Kasumi-1 (cell line): Measurements from ENCODE around the gene TRIM68.

Source experiments
- DNase-seq, 2 experiments: peaks; one replicate each; lab custom pipeline; 2025; lab: John Stamatoyannopoulos, UW

Gene TRIM68, protein sequence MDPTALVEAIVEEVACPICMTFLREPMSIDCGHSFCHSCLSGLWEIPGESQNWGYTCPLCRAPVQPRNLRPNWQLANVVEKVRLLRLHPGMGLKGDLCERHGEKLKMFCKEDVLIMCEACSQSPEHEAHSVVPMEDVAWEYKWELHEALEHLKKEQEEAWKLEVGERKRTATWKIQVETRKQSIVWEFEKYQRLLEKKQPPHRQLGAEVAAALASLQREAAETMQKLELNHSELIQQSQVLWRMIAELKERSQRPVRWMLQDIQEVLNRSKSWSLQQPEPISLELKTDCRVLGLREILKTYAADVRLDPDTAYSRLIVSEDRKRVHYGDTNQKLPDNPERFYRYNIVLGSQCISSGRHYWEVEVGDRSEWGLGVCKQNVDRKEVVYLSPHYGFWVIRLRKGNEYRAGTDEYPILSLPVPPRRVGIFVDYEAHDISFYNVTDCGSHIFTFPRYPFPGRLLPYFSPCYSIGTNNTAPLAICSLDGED

DNA sequence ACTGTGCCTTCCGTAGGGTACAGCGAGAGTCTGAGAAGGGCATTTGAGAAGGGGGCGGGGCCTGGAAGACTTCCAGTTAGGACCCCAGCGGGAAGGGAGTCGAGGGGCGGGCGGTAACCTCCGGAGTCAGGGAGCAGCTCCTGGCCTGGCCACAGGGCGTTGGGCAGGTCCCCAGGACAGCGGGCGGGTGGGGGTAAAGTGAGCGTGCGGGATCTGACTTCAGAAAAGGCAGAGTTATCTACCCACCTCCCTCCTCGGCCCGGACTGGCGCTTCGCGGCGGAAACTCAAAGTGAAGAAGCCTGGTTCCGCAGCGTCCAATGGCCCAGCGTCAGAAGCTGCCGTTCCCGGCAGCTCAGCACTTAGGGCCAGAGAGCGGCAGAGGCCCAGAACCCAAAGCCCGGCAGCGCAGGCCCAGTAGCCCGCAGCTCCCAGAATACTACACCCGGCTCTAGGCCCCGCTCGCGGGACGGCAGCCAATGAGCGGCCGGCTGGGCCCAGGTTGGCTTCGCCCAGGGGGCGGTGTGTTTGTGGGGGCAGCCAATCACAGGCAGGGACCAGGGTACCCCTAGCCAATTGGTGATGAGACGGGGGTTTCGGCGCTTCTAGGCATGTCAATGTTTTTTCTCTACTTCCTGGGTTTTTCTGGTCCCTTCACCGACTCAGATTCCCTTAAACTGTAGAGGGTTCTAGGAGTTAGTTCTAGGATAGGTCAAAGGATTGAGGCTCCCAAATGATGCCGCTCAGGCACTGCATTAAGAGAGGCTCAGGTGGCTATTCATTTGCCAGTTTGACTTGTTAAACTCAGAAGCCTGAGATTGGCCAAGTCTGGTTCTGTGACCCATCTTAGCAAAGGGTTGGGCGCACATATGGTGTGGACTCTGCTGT is at the start of gene TRIM68:
TRIM68 (minus strand) TSS at position 451 of the 886 bp plus-strand sequence. CDS start 2,727 bp downstream, outside the sequence.
- peak; percentile 94 for DNase-seq

DNA sequence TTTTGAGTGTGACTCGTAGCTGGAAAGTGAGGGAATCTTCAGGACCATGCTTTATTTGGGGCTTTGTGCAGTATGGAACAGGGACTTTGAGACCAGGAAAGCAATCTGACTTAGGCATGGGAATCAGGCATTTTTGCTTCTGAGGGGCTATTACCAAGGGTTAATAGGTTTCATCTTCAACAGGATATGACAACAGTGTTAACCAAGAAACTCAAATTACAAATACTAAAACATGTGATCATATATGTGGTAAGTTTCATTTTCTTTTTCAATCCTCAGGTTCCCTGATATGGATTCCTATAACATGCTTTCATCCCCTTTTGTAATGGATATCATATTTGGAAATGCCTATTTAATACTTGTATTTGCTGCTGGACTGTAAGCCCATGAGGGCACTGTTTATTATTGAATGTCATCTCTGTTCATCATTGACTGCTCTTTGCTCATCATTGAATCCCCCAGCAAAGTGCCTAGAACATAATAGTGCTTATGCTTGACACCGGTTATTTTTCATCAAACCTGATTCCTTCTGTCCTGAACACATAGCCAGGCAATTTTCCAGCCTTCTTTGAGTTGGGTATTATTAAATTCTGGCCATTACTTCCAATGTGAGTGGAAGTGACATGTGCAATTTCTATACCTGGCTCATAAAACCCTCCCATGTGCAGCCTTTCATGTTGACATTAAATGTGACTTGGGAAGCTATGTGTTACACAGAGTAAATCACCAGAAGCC is 46.8 kb upstream of the TRIM68 start:
- no peak for DNase-seq

DNA sequence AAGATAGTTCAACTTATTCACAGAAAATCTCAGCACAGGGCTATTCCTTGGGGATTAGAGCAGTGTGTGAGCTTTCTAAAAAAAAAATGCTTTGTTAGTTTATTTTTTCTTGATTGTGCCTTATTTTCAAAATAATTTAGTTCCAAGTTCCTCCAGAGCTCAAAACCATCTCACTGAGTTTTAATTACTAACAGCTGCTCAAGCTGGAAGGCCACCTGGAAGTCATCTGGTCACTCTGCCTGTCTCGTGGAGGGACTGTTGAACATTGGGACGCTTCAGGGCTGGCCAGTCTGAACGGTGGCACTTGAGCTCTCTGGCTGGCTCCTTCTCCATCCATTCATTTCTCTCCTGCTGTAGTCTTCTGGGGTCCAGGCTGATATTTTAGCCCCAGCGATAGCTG is 39.7 kb upstream of the TRIM68 start:
- DNase-seq: no peak

DNA sequence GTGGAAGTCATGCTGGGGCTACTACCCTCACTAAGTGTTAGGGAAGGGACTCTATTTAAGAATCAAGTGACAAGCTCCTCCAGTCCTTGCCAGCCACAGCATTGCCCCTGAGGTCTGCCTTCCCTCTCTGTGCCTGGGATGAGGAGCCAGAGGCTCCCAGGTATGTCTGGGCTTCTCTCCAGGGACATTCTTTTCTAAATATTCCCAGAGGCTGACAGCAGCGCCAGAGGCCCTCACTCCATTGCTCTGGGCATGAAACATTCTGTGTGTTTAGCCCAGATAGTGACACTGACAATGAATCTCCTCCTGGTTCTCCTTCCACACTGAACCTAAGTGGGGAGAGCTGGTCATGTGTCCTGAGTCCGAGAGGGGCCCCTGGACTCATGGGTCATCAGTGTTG is 37.9 kb upstream of the TRIM68 start:
- DNase-seq: no peak

DNA sequence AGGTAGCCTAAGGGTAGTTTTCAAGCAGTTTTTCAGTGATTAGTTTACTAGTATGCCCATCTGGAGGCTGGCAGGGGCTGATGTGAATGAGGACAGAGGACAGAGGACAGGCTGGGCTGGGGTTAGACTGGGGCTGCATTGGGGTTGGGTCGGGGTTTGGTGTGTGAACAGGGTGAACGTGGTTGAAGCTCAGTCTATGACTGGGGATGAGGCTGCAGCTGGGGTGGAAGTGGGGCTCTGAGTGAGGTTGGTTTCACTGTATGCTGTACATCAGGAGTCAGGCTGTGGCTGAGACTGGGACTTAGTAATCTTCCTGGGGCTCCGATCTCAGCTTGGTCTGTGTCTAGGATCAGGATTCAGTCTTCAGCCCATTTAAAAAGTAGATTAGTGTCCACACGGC is 36.2 kb upstream of the TRIM68 start:
- no peak for DNase-seq

- DNase-seq: no peak
Observed at GRCh38 chr11:4643682-4644081, 35.7 kb upstream of the TRIM68 start, which contains the start of gene OR51E1. Gene OR51E1, plus strand, starts transcription at chr11:4643982. Its CDS starts 8,545 bp downstream, at chr11:4652527.

- DNase-seq: no peak
Observed at GRCh38 chr11:4643076-4643475, 35.0 kb upstream of the TRIM68 start.

GRCh38 chr11:4642043-4642442 is 34.0 kb upstream of the TRIM68 start:
- no peak for DNase-seq

DNA sequence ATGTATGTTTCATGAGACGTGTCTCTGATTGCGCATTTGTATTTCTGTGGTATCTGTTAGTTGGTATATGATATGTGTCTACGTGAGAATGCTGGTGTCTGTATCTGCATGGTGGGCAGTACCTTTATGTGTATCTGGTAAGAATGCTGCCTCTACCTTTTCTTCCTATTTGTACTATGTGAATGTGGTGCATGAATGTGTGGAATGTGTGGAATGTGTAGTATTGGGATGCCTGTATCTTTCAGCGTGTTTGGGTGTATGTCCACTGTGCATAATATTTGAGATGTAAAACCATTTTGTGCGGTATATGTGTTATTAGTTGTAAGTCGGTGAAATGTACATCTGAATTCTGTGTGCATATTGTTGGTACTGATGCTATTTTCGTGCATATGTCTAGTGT is 33.5 kb upstream of the TRIM68 start:
- no peak for DNase-seq

GRCh38 chr11:4639931-4640330 is 31.9 kb upstream of the TRIM68 start:
- no peak for DNase-seq

GRCh38 chr11:4637662-4638047 is 29.6 kb upstream of the TRIM68 start:
- DNase-seq: no peak

DNA sequence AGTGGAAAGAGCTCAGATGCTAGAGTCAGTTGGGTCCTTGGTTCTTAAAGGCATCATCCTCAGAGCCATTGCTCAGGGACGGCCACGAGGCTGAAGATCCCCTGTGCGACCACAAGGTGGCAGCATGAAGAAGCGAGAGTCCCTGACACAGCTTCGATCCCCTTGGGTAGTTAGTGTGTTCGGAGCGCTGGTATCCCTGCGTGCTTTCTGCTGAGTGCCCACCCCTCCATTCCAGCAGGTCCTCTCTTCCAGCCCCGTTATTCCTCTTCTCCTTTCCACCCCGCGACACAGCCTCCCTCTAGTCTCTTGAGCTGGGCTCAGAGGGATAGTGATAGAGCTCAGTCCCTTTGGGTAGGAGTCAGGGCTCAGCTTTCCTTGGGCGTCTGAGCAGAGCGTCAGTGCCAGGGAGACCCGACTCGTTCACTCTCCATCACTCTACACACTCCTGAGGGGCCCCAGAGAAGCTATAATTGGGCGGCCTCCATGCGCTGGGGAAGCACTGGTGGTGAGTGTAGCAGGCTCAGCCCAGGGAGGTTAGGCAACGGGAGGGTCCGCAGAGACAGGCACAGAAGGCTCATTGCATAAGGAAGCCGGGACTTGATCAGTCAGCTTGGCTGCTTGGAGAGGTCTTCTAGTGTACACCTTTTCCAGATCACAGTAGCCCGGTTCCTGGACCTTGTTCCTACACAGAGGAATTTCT is 29.1 kb upstream of the TRIM68 start, which contains the start of gene OR51D1:
OR51D1 (plus strand) TSS at position 516 of the 700 bp plus-strand sequence. CDS start 2,314 bp downstream, outside the sequence.
- peak; percentile 59 to 67 for DNase-seq

GRCh38 chr11:4636136-4636535 is 28.1 kb upstream of the TRIM68 start:
- DNase-seq: no peak

GRCh38 chr11:4626207-4627099 is 18.4 kb upstream of the TRIM68 start:
- peak; percentile 75 to 84 for DNase-seq

DNA sequence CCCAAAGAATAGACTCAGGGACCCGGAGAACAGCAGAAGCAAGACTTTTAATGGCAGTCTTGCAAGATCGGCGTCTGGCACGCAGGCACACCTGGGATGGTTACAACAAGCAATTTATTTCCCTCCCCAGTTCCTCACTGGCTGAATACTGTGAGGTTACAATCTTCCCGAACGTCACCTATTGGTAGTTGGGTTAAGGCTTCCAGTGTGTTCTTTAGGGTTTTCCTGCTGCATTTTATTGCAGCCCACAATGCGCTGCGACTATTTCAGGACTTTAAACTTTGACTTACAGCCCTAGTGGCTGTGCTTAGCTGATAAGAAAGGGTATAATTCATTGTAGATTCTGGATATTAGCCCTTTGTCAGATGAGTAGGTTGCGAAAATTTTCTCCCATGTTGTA is 11.5 kb upstream of the TRIM68 start:
- DNase-seq: no peak

DNA sequence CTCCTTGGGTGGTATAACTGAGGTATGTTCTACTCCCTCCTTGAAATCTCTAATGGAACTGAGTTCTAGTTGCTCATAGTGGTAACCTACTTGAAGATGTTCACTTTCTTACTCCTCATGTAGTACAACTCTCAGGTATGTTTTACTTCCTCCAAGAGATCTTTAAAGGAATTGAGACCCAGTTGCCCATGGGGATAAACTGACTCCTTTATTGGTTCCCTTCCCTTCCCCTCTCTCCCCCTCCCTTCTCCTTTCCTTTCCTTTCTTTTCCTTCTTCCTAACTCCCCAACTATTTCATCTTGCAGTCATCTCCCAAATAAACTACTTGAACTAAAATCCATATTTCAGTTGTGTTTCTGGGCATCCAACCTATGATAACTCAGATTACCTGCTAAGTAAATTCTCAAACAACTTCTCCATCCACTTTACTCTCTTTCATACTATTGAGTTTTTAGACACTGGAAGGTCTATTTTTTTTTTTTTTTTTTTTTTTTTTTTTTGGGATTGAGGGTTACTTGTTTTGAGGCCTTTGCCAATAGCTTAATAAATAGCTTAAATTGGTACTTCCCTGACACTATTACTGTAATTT is 7.9 kb upstream of the TRIM68 start:
- DNase-seq: no peak

GRCh38 chr11:4611986-4612385 is 4.0 kb upstream of the TRIM68 start:
- DNase-seq: no peak

DNA sequence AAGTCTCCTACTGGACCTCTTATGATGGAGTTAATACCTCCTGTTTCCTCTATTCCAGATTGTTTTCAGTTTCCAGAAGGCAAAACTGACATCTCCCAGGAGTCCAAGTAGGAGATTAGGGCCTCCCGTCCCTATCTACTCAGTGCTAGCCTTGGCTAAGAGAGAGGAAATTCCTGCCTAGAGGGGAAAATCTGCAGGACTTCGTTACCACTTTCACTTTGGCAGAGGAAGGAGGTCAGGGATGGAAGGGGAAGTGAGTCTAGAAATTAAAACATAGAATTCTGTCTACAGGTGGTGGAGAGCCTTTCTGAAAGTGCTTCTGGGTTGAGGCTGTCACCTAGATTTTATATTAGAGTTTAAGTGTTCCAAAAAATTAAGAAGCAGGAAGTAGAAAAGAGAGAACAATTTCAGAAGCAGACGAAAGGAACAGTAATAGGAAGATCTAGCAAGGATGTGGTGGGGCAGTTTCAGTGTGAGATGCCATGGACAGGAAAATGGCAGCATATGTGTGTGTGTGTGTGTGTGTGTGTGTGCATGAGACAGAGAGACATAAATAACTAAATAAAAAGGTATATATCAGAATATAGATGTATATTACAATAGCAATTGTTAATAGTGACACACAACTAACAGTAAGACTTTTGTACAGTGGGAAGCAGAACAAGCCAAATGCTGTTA is 2.4 kb upstream of the TRIM68 start:
- DNase-seq: peak; percentile 21 to 24

DNA sequence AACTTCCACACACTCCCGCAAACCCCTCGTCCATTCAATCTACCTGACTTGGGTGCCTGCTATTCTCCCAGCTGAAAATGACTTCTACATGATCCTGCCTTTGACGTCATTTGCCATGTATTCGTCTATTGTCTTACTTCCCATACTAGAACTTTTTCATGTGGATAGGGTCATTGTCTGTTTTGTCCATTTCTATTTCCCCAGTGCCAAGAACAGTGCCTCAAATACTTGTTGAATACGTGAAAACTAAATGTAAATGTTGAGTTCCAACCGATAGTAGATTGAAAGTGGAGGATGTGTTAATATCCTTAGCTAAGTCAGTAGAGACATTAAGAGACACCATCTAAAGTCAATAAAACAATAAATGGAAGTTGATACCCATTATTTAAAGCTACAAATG is 935 bp downstream of the TRIM68 start:
- DNase-seq: no peak
